H1 (cell line): ENCODE data around the gene TLCD3B. TPM values are rescaled to one million over a fixed set of nuclear protein-coding genes. Genes with fewer than 3 reads are reported as not detected.

Experiments
- CTCF ChIA-PET: fragments of 300-600 bp; sonication (Branson Sonifier 250); formaldehyde crosslinking; loops from one replicate; lab custom pipeline; 2021; ENCODE audit not compliant: partially characterized antibody; lab: Charles Lee
- POLR2A ChIA-PET: fragments of 300-600 bp; sonication (Branson Sonifier 250); formaldehyde crosslinking; loops from one replicate; lab custom pipeline; 2021; ENCODE audit warnings: inconsistent platforms; ENCODE audit not compliant: partially characterized antibody; lab: Charles Lee
- DNase-seq, 2 experiments: peaks; one replicate each; pipeline versions ENCODE4 v3.0.0 to v3.0.0-alpha.2; 2010 to 2022; ENCODE audit warnings: low spot score in 2 of 2, low read depth in 1 of 2, mixed read lengths in 1 of 2
- FAIRE-seq: peaks from 2 replicates; lab custom pipeline; 2011; peaks lifted over from hg19 to GRCh38; lab: Jason Lieb, UNC
- H2AFZ ChIP-seq: 2 replicates; pipeline ENCODE4 v1.8.1; 2012; ENCODE audit warnings: low read length, inconsistent platforms
- H2AK5ac ChIP-seq: 2 replicates; pipeline ENCODE4 v1.6.1; 2013; ENCODE audit warnings: low read depth, low read length
- H2BK120ac ChIP-seq: replicated peaks from 2 replicates; pipeline ENCODE3; 2013; ENCODE audit warnings: low read depth, low read length, inconsistent platforms
- H2BK12ac ChIP-seq: 2 replicates; pipeline ENCODE4 v1.6.1; 2013; ENCODE audit warnings: low read depth, low read length
- H2BK15ac ChIP-seq: 2 replicates; pipeline ENCODE4 v1.6.1; 2013; ENCODE audit warnings: low read length
- H2BK20ac ChIP-seq: 2 replicates; pipeline ENCODE4 v1.6.1; 2013; ENCODE audit warnings: low read length
- H2BK5ac ChIP-seq: 2 replicates; pipeline ENCODE4 v1.6.1; 2013; ENCODE audit warnings: low read depth, low read length
- H3K14ac ChIP-seq: 2 replicates; pipeline ENCODE4 v1.6.1; 2013; ENCODE audit warnings: inconsistent platforms; ENCODE audit not compliant: insufficient read length
- H3K18ac ChIP-seq: 2 replicates; pipeline ENCODE4 v1.6.1; 2013; ENCODE audit warnings: low read length; ENCODE audit errors: extremely low read depth
- H3K23ac ChIP-seq: 2 replicates; pipeline ENCODE4 v1.6.1; 2013; ENCODE audit warnings: inconsistent platforms; ENCODE audit not compliant: insufficient read length
- H3K23me2 ChIP-seq: 2 replicates; pipeline ENCODE4 v1.6.1; 2013; ENCODE audit warnings: low read depth, low read length
- H3K27ac ChIP-seq: 2 replicates; pipeline ENCODE4 v1.6.1; 2011; ENCODE audit warnings: low read depth, low read length, inconsistent platforms
- H3K27me3 ChIP-seq, 4 experiments: replicated peaks in 1 of 4; 1 replicate in 1 of 4; 2 replicates in 3 of 4; pipeline versions ENCODE4 v1.6.1 to v1.8.1; 2011 to 2013; ENCODE audit warnings: low read length in 3 of 4, mild to moderate bottlenecking in 3 of 4, inconsistent platforms in 2 of 4, mixed read lengths in 2 of 4, moderate library complexity in 1 of 4; ENCODE audit not compliant: control insufficient read depth in 3 of 4, insufficient read depth in 3 of 4; ENCODE audit errors: extremely low read depth in 1 of 4
- H3K36me3 ChIP-seq, 4 experiments: 2 replicates each; pipeline versions ENCODE4 v1.6.1 to v1.8.1; 2011 to 2013; ENCODE audit warnings: mild to moderate bottlenecking in 4 of 4, low read length in 3 of 4, moderate library complexity in 2 of 4, control low read depth in 1 of 4, inconsistent platforms in 1 of 4; ENCODE audit not compliant: insufficient read depth in 4 of 4, control insufficient read depth in 2 of 4
- H3K4ac ChIP-seq: replicated peaks from 2 replicates; pipeline ENCODE3; 2013; ENCODE audit warnings: low read length, low read depth, mixed read lengths, inconsistent platforms; ENCODE audit not compliant: insufficient read length
- H3K4me1 ChIP-seq, 4 experiments: replicated peaks in 1 of 4; 1 replicate in 1 of 4; 2 replicates in 3 of 4; pipeline versions ENCODE4 v1.6.1 to v1.8.1; 2011 to 2013; ENCODE audit warnings: low read length in 3 of 4, inconsistent platforms in 2 of 4, mixed read lengths in 1 of 4; ENCODE audit not compliant: insufficient read depth in 4 of 4, control insufficient read depth in 3 of 4
- H3K4me2 ChIP-seq, 2 experiments: 2 replicates each; pipeline versions ENCODE4 v1.6.1 to v1.8.1; 2011 to 2013; ENCODE audit warnings: low read depth in 2 of 2, low read length in 2 of 2, control low read depth in 1 of 2, inconsistent platforms in 1 of 2, mild to moderate bottlenecking in 1 of 2; ENCODE audit not compliant: insufficient read depth in 1 of 2
- H3K4me3 ChIP-seq, 4 experiments: fragments of 200-600, 300-600 bp in 1 of 4; sonication (generic), shearing (Covaris generic), sonication (Bioruptor Twin) in 1 of 4; 2 replicates each; pipeline versions ENCODE4 v1.5.1 to v1.8.1; 2011 to 2016; ENCODE audit warnings: low read length in 4 of 4, low read depth in 3 of 4, control low read depth in 2 of 4, inconsistent platforms in 2 of 4, mild to moderate bottlenecking in 2 of 4, mixed read lengths in 1 of 4, moderate library complexity in 1 of 4; ENCODE audit not compliant: insufficient read depth in 2 of 4; ENCODE audit errors: extremely low read depth in 1 of 4
- H3K56ac ChIP-seq: replicated peaks from 2 replicates; pipeline ENCODE3; 2013; ENCODE audit warnings: low read depth, mild to moderate bottlenecking, mixed read lengths, low read length, inconsistent platforms; ENCODE audit not compliant: insufficient read length
- H3K79me1 ChIP-seq: 2 replicates; pipeline ENCODE4 v1.6.1; 2013; ENCODE audit warnings: low read depth, low read length, control low read depth
- H3K79me2 ChIP-seq, 2 experiments: 2 replicates each; pipeline versions ENCODE4 v1.6.1 to v1.8.1; 2012 to 2013; ENCODE audit warnings: low read length in 2 of 2, mild to moderate bottlenecking in 2 of 2, inconsistent platforms in 1 of 2; ENCODE audit not compliant: insufficient read depth in 2 of 2, control insufficient read depth in 1 of 2
- H3K9ac ChIP-seq, 4 experiments: replicated peaks in 1 of 4; 1 replicate in 1 of 4; 2 replicates in 3 of 4; pipeline versions ENCODE4 v1.6.1 to v1.8.1; 2011 to 2013; ENCODE audit warnings: low read depth in 3 of 4, low read length in 3 of 4, control low read depth in 2 of 4, mild to moderate bottlenecking in 2 of 4, moderate library complexity in 2 of 4, inconsistent platforms in 1 of 4; ENCODE audit errors: extremely low read depth in 1 of 4
- H3K9me3 ChIP-seq, 2 experiments: 2 replicates each; pipeline versions ENCODE4 v1.6.1 to v1.8.1; 2012 to 2013; ENCODE audit warnings: mild to moderate bottlenecking in 2 of 2, moderate library complexity in 2 of 2, control low read depth in 1 of 2, inconsistent platforms in 1 of 2, low read depth in 1 of 2, low read length in 1 of 2, mixed read lengths in 1 of 2; ENCODE audit not compliant: insufficient read depth in 2 of 2
- H4K20me1 ChIP-seq, 2 experiments: replicated peaks in 1 of 2; 2 replicates each; pipeline versions ENCODE3 to v1.8.1; 2011 to 2013; ENCODE audit warnings: inconsistent platforms in 2 of 2, low read length in 2 of 2, mild to moderate bottlenecking in 1 of 2; ENCODE audit not compliant: insufficient read depth in 2 of 2, control insufficient read depth in 1 of 2
- H4K5ac ChIP-seq: 2 replicates; pipeline ENCODE4 v1.6.1; 2013; ENCODE audit warnings: low read length, low read depth, mixed read lengths, inconsistent platforms; ENCODE audit not compliant: insufficient read length
- H4K8ac ChIP-seq: 2 replicates; pipeline ENCODE4 v1.8.0; 2013; ENCODE audit warnings: mild to moderate bottlenecking, moderate library complexity, low read length, inconsistent platforms; ENCODE audit not compliant: insufficient read depth; ENCODE audit errors: extremely low read depth
- H4K91ac ChIP-seq: replicated peaks from 2 replicates; pipeline ENCODE3; 2013; ENCODE audit warnings: low read length, mixed read lengths, inconsistent platforms; ENCODE audit not compliant: insufficient read length
- CREB1 ChIP-seq: IDR thresholded peaks from 2 replicates; pipeline ENCODE4 v1.6.1; 2012; ENCODE audit warnings: inconsistent platforms
- SP2 ChIP-seq: IDR thresholded peaks from 2 replicates; pipeline ENCODE4 v1.6.1; 2012; ENCODE audit warnings: mild to moderate bottlenecking, low read length, inconsistent platforms
- TAF1 ChIP-seq: IDR thresholded peaks from 2 replicates; pipeline ENCODE4 v1.6.1; 2011; ENCODE audit warnings: mild to moderate bottlenecking, low read depth, low read length
- TEAD4 ChIP-seq: IDR thresholded peaks from 2 replicates; pipeline ENCODE4 v1.6.1; 2012; ENCODE audit warnings: low read depth, low read length, inconsistent platforms, mixed read lengths
- WGBS, 2 experiments: shearing (Covaris generic) in 1 of 2; methylation state at CpG; one replicate each; pipeline versions ENCODE4 v1.1.6 to v1.1.7; 2013 to 2015; ENCODE audit warnings: low lambda C conversion rate in 2 of 2, mixed read lengths in 2 of 2, inconsistent platforms in 1 of 2, low coverage in 1 of 2, missing lambda C conversion rate in 1 of 2; ENCODE audit not compliant: insufficient replicate concordance in 2 of 2, insufficient coverage in 1 of 2, insufficient read length in 1 of 2; ENCODE audit errors: extremely low coverage in 1 of 2, missing lambda C conversion rate in 1 of 2; 5-methylcytosine and 5-hydroxymethylcytosine counted together
- polyA plus RNA-seq, 7 experiments: library from polyadenylated mRNA; depleted of rRNA in 3 of 7; stranded (reverse) in 5 of 7; unstranded in 2 of 7; fragments of >200 nt in 5 of 7; fragments of 200-250 nt in 2 of 7; gene quantifications; 1 replicate in 5 of 7; 2 replicates in 1 of 7; 4 replicates in 1 of 7; pipeline versions ENCODE4 v1.2.1 to v1.2.3, GENCODE V29; 2011 to 2013; ENCODE audit warnings: missing spikeins in 2 of 7, mixed read lengths in 2 of 7
- total RNA-seq: library from RNA; stranded (reverse); fragmentation: NEBNext Ultra II Directional; extraction: Animal tissue kit (Norgen Biotek cat#: 25700); gene quantifications from 2 replicates; pipeline ENCODE4 v1.2.1, GENCODE V29; 2021

The TLCD3B gene
- total and polyA plus RNA-seq, 2 of the 8 experiments (the other 6 are each of a cell fraction or from before 2014, with no cell fraction given), result 15.2 to 26.9 TPM

DNA sequence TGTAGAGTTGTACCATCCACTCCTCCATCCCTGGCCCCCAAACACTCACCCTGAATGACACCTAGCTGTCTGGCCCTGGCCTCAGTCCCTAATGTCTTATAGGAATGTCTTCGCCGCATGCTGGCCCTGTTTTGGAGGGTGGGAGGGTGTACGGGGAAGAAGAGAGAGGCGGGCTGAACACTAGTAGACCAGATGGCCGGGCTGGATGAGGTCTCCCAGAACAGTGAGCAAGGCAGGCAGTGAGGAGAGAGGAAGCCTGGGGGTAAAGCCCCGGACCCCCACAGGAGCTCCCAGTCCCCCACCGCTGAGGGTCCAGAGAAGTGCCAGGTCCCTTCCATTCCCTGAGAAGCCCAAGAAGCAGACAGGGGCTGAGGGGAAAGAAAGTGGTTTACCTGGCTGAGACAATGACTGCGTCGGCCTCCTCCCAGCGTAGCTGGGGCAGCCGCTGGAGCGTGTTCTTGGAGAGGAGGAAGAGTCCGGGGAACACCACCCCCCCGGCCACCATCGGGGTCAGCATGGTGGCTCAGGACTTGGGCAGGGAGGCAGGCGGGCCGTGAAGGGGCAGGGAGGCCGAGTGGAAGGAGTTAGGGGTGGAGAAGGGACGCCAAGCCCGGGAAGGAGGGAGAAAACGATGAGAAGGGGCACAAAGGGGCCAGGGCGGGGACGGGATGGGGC, 923 bp downstream of the TLCD3B start:
- peak overlapping the region; percentile 81 for H4K5ac ChIP-seq
- H2AK5ac ChIP-seq, result no peak overlapping the region
- peak overlapping the region in 3 of 4 experiments; percentile 25 to 58 (median 52); a peak in 3 of 7 replicates for H3K9ac ChIP-seq
- peak overlapping the region; percentile 46 to 90 (median 55) for H3K4me3 ChIP-seq
- H3K9me3 ChIP-seq, result no peaks in the 10 kb centered on the region
- ChIA-PET POLR2A (interaction anchor here (1.3 to 4.2 kb wide), 5 partner anchors 19 to 320 kb away, joined by 4 to 25 read pairs (median 6); partner anchors contain the start of genes ALDOA and DOC2A), CTCF (interaction anchor here (0.8 to 3.0 kb wide), 6 partner anchors 24 to 213 kb away, joined by 3 to 13 read pairs (median 8); partner anchors contain the start of genes ASPHD1, PAGR1, SEZ6L2 and TAOK2)
- peaks cover 12 to 16% of the 10 kb centered on the region in 2 experiments for H4K20me1 ChIP-seq
- H4K8ac ChIP-seq, result peak overlapping the region; percentile 78
- H2BK5ac ChIP-seq, result peak overlapping the region; percentile 44; the same call in 1 of the 2 replicates
- H2BK120ac ChIP-seq, result no peak overlapping the region
- H2BK15ac ChIP-seq, result no peak overlapping the region
- no peak for FAIRE-seq
- H3K79me1 ChIP-seq, result peaks cover 5% of the 10 kb centered on the region; the same call in 1 of the 2 replicates
- H3K79me2 ChIP-seq, result no peaks in the 10 kb centered on the region
- no peak overlapping the region for H2BK20ac ChIP-seq
- no peak overlapping the region for H2BK12ac ChIP-seq
- H3K4me2 ChIP-seq, result peak overlapping the region; percentile 84 to 96
- H3K4ac ChIP-seq, result peak overlapping the region; percentile 65
- no peak overlapping the region for H3K27ac ChIP-seq
- peaks cover 10% of the 10 kb centered on the region; the same call in 1 of the 2 replicates for H3K23me2 ChIP-seq
- no peak for DNase-seq
- H4K91ac ChIP-seq, result peak overlapping the region; percentile 52
- WGBS, 2 experiments, result 13% methylated on average over 17 of the region's 23 CpGs; no CpG with 5 or more reads in 1 of the 2 experiments
- peaks cover 0 to 7% (median under 1%) of the 10 kb centered on the region in 4 experiments; a peak in 2 of 8 replicates for H3K36me3 ChIP-seq
- peak overlapping the region; percentile 37 for H3K14ac ChIP-seq
- peaks cover 0 to 14% (median 5%) of the 10 kb centered on the region in 4 experiments; a peak in 2 of 7 replicates for H3K27me3 ChIP-seq
- TF ChIP-seq CREB1, result no peak
- TF ChIP-seq TAF1, result 0 out of 2 replicates have a peak, but pooled peaks have one; percentile 6
- TF ChIP-seq TEAD4, result no peak
- TF ChIP-seq SP2, result no peak
- H2AFZ ChIP-seq, result peak overlapping the region; percentile 50; the same call in 1 of the 2 replicates
- no peak overlapping the region for H3K23ac ChIP-seq
- peaks cover 0 to 26% (median 19%) of the 10 kb centered on the region in 4 experiments; a peak in 6 of 7 replicates for H3K4me1 ChIP-seq
- no peak overlapping the region for H3K56ac ChIP-seq
- peak overlapping the region; percentile 97 for H3K18ac ChIP-seq
